Mesendoderm (in vitro differentiated cells): ENCODE data around the gene KRT2.
A peak's percentile ranks its signal among the peaks of the same experiment; 100 is the strongest.

Experiments used
- DNase-seq: peaks from one replicate; pipeline ENCODE4 v3.0.0; 2013
- H2AK5ac ChIP-seq: 2 replicates; pipeline ENCODE4 v1.6.1; 2013; ENCODE audit warnings: low read length, inconsistent platforms
- H2BK120ac ChIP-seq: 2 replicates; pipeline ENCODE4 v1.6.1; 2013; ENCODE audit warnings: low read depth, mild to moderate bottlenecking, low read length, moderate library complexity, mixed read lengths
- H2BK15ac ChIP-seq: replicated peaks from 2 replicates; pipeline ENCODE4 v1.6.1; 2013; ENCODE audit warnings: low read depth, mild to moderate bottlenecking, moderate library complexity
- H2BK5ac ChIP-seq: 2 replicates; pipeline ENCODE4 v1.6.1; 2013; ENCODE audit warnings: low read length, inconsistent platforms
- H3K18ac ChIP-seq: 2 replicates; pipeline ENCODE4 v1.6.1; 2013; ENCODE audit warnings: mild to moderate bottlenecking, low read length, mixed read lengths
- H3K23ac ChIP-seq: one replicate; pipeline ENCODE4 v1.6.1; 2013; ENCODE audit warnings: low read length
- H3K27ac ChIP-seq: 2 replicates; pipeline ENCODE4 v1.5.1; 2013; ENCODE audit warnings: low read depth, mild to moderate bottlenecking, inconsistent platforms, low read length, moderate library complexity
- H3K27me3 ChIP-seq: 2 replicates; pipeline ENCODE4 v1.6.1; 2013; ENCODE audit warnings: low read length, control low read depth, mild to moderate bottlenecking, inconsistent platforms; ENCODE audit not compliant: insufficient read depth, poor library complexity
- H3K36me3 ChIP-seq: 2 replicates; pipeline ENCODE4 v1.6.1; 2013; ENCODE audit warnings: low read length, inconsistent platforms; ENCODE audit not compliant: control insufficient read depth, insufficient read depth
- H3K4ac ChIP-seq: one replicate; pipeline ENCODE4 v1.6.1; 2013; ENCODE audit warnings: low read depth, mild to moderate bottlenecking, low read length, moderate library complexity
- H3K4me1 ChIP-seq: 2 replicates; pipeline ENCODE4 v1.6.1; 2013; ENCODE audit warnings: low read depth, low read length, inconsistent platforms; ENCODE audit not compliant: control insufficient read depth
- H3K4me2 ChIP-seq: 2 replicates; pipeline ENCODE4 v1.6.1; 2013; ENCODE audit warnings: low read length
- H3K4me3 ChIP-seq: 2 replicates; pipeline ENCODE4 v1.5.1; 2013; ENCODE audit warnings: mild to moderate bottlenecking, low read length
- H3K56ac ChIP-seq: one replicate; pipeline ENCODE4 v1.6.1; 2013; ENCODE audit warnings: low read length
- H3K79me1 ChIP-seq: 2 replicates; pipeline ENCODE4 v1.6.1; 2013; ENCODE audit warnings: low read length, inconsistent platforms
- H3K79me2 ChIP-seq: 2 replicates; pipeline ENCODE4 v1.6.1; 2013; ENCODE audit warnings: mild to moderate bottlenecking, low read length; ENCODE audit not compliant: control insufficient read depth, insufficient read depth
- H3K9ac ChIP-seq: 2 replicates; pipeline ENCODE4 v1.6.1; 2013; ENCODE audit warnings: low read length, inconsistent platforms
- H4K5ac ChIP-seq: one replicate; pipeline ENCODE4 v1.6.1; 2013; ENCODE audit warnings: low read length
- H4K8ac ChIP-seq: one replicate; pipeline ENCODE4 v1.6.1; 2013; ENCODE audit warnings: low read depth, mild to moderate bottlenecking, control low read depth, low read length, moderate library complexity
- WGBS: extraction: QIAGEN DNeasy Blood & Tissue Kit; methylation state at CpG from one replicate; pipeline ENCODE4 v1.1.7; 2013; ENCODE audit warnings: low lambda C conversion rate, missing lambda C conversion rate; ENCODE audit not compliant: insufficient coverage; ENCODE audit errors: extremely low coverage; 5-methylcytosine and 5-hydroxymethylcytosine counted together

The KRT2 gene

DNA sequence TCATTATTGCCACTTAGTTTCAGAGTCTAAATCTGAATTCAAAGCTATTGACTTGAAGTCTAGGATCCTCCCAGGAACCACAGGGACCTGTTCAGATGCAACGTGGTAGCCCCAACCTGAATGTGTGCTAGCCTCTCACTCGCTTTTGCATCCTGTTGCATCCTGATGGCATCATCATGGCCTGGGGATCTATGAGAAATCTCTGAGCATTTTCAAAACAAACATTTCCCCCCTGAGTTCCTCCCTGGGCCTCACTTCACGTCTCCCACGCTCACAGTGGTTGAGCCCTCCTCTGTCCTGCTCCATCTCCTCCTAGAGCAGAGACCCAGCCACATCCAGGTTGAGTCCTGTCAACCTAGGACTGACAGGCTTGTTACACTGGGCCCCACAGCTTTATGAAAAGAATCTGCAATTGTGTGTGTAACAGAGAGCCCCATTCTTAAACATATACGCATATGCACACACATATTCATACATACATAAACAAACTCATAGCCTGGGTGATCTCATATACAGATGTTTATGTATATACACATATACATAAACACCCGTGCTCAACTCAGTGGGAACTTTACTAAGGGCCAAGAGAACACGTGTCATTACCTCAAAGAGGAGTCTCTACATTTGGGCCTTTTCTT, 45.3 kb downstream of the KRT2 start:
- Histone ChIP-seq H3K18ac (no peak overlapping the region), H3K36me3 (no peaks in the 10 kb centered on the region), H3K4me2 (no peak overlapping the region), H4K8ac (no peak overlapping the region), H2BK120ac (no peak overlapping the region), H3K79me2 (no peaks in the 10 kb centered on the region), H3K27ac (no peak overlapping the region), H3K4me3 (no peak overlapping the region), H3K56ac (no peak overlapping the region), H3K4me1 (no peaks in the 10 kb centered on the region), H2BK5ac (no peak overlapping the region), H3K79me1 (no peaks in the 10 kb centered on the region), H3K4ac (no peak overlapping the region), H3K23ac (no peak overlapping the region), H3K27me3 (no peaks in the 10 kb centered on the region), H3K9ac (no peak overlapping the region), H2AK5ac (no peak overlapping the region), H4K5ac (no peak overlapping the region), H2BK15ac (no peak overlapping the region)
- no peak for DNase-seq
- no CpG with 5 or more reads among the region's 7 CpGs for WGBS

- Histone ChIP-seq H4K8ac (no peak overlapping the region), H3K4me2 (no peak overlapping the region), H2BK120ac (no peak overlapping the region), H3K9ac (no peak overlapping the region), H3K36me3 (no peaks in the 10 kb centered on the region), H3K18ac (no peak overlapping the region), H2BK5ac (no peak overlapping the region), H3K27ac (no peak overlapping the region), H3K4me3 (no peak overlapping the region), H3K56ac (no peak overlapping the region), H3K79me1 (no peaks in the 10 kb centered on the region), H2BK15ac (no peak overlapping the region), H4K5ac (no peak overlapping the region), H3K23ac (no peak overlapping the region), H3K4me1 (no peaks in the 10 kb centered on the region), H3K27me3 (no peaks in the 10 kb centered on the region), H3K79me2 (no peaks in the 10 kb centered on the region), H3K4ac (no peak overlapping the region), H2AK5ac (no peak overlapping the region)
- no peak for DNase-seq
- no CpG with 5 or more reads among the region's 3 CpGs for WGBS
Observed at GRCh38 chr12:52606096-52606495, 45.9 kb downstream of the KRT2 start.

GRCh38 chr12:52605542-52605941, 46.5 kb downstream of the KRT2 start:
- Histone ChIP-seq H3K56ac (no peak overlapping the region), H2AK5ac (no peak overlapping the region), H2BK15ac (no peak overlapping the region), H3K18ac (no peak overlapping the region), H4K8ac (no peak overlapping the region), H3K36me3 (no peaks in the 10 kb centered on the region), H3K27ac (no peak overlapping the region), H3K9ac (no peak overlapping the region), H4K5ac (no peak overlapping the region), H3K4ac (no peak overlapping the region), H2BK5ac (no peak overlapping the region), H3K4me1 (no peaks in the 10 kb centered on the region), H3K4me2 (no peak overlapping the region), H3K23ac (no peak overlapping the region), H3K4me3 (no peak overlapping the region), H3K79me2 (no peaks in the 10 kb centered on the region), H3K79me1 (no peaks in the 10 kb centered on the region), H2BK120ac (no peak overlapping the region), H3K27me3 (no peaks in the 10 kb centered on the region)
- no CpG with 5 or more reads among the region's 1 CpG for WGBS
- DNase-seq, result no peak

- H2BK5ac ChIP-seq, result no peak overlapping the region
- no peak overlapping the region for H3K4me3 ChIP-seq
- no peak overlapping the region for H3K4me2 ChIP-seq
- no peak overlapping the region for H3K27ac ChIP-seq
- H3K18ac ChIP-seq, result no peak overlapping the region
- DNase-seq, result peak; percentile 14
- no peak overlapping the region for H2BK15ac ChIP-seq
- no peak overlapping the region for H3K56ac ChIP-seq
- H3K9ac ChIP-seq, result no peak overlapping the region
- H3K36me3 ChIP-seq, result no peaks in the 10 kb centered on the region
- no peak overlapping the region for H4K8ac ChIP-seq
- no peak overlapping the region for H3K23ac ChIP-seq
- H3K79me1 ChIP-seq, result no peaks in the 10 kb centered on the region
- H4K5ac ChIP-seq, result no peak overlapping the region
- no peak overlapping the region for H2BK120ac ChIP-seq
- H3K27me3 ChIP-seq, result no peaks in the 10 kb centered on the region
- H3K4ac ChIP-seq, result no peak overlapping the region
- no peaks in the 10 kb centered on the region for H3K79me2 ChIP-seq
- H3K4me1 ChIP-seq, result no peaks in the 10 kb centered on the region
- H2AK5ac ChIP-seq, result no peak overlapping the region
Observed at GRCh38 chr12:52604859-52605258, 47.2 kb downstream of the KRT2 start.

- Histone ChIP-seq H2AK5ac (no peak overlapping the region), H2BK120ac (no peak overlapping the region), H3K4me2 (no peak overlapping the region), H3K36me3 (no peaks in the 10 kb centered on the region), H2BK5ac (no peak overlapping the region), H3K56ac (no peak overlapping the region), H3K27ac (no peak overlapping the region), H3K79me1 (no peaks in the 10 kb centered on the region), H3K4me1 (no peaks in the 10 kb centered on the region), H4K8ac (no peak overlapping the region), H3K27me3 (no peaks in the 10 kb centered on the region), H4K5ac (no peak overlapping the region), H2BK15ac (no peak overlapping the region), H3K4me3 (no peak overlapping the region), H3K9ac (no peak overlapping the region), H3K23ac (no peak overlapping the region), H3K79me2 (no peaks in the 10 kb centered on the region), H3K18ac (no peak overlapping the region), H3K4ac (no peak overlapping the region)
- WGBS, result no CpG with 5 or more reads among the region's 2 CpGs
- DNase-seq, result peak; percentile 56
Observed at GRCh38 chr12:52603314-52603713, 48.7 kb downstream of the KRT2 start.

DNA sequence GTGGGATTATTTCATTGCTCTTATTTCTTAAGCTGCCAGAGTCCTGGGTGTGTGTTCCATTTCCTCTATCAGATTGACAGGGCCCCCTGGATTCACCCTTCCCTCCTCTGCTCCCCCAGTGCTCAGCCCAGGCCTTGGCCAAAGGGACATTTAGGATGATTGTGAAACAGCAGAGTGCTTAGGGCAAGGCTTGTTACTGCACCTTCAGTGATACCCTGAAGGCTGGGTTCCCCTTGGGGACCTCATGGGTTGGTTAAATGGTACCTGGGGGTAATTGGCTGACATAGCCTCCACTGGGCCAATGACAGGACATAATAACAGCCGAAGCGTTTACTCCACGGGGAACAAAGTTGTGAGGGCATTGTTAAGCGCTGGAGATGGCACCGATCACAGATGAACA, 49.5 kb downstream of the KRT2 start:
- Histone ChIP-seq H3K56ac (no peak overlapping the region), H3K27me3 (no peaks in the 10 kb centered on the region), H3K79me1 (no peaks in the 10 kb centered on the region), H3K79me2 (no peaks in the 10 kb centered on the region), H3K27ac (no peak overlapping the region), H3K4me1 (no peaks in the 10 kb centered on the region), H3K18ac (no peak overlapping the region), H2BK120ac (no peak overlapping the region), H3K23ac (no peak overlapping the region), H2BK15ac (no peak overlapping the region), H2BK5ac (no peak overlapping the region), H4K8ac (no peak overlapping the region), H3K9ac (no peak overlapping the region), H4K5ac (no peak overlapping the region), H2AK5ac (no peak overlapping the region), H3K4me3 (no peak overlapping the region), H3K36me3 (no peaks in the 10 kb centered on the region), H3K4me2 (no peak overlapping the region), H3K4ac (no peak overlapping the region)
- WGBS, result no CpG with 5 or more reads among the region's 5 CpGs
- DNase-seq, result no peak
